HL-60 (cell line): ENCODE results near the gene TMBIM6.

Experiments
- DNase-seq, 2 experiments: peaks; one replicate each; pipeline ENCODE4 v3.0.0-alpha.2; 2010 to 2020; ENCODE audit warnings: low read depth in 1 of 2, low spot score in 1 of 2
- H3K27ac ChIP-seq: fragments of 250-450 bp; sonication (Bioruptor Pico); replicated peaks from 2 replicates; pipeline ENCODE4 v1.5.1; 2020; ENCODE audit warnings: mild to moderate bottlenecking, moderate library complexity
- H3K27me3 ChIP-seq: fragments of 250-450 bp; sonication (Bioruptor Pico); 2 replicates; pipeline ENCODE4 v1.5.1; 2021; ENCODE audit warnings: mild to moderate bottlenecking, moderate library complexity; ENCODE audit not compliant: insufficient read depth, poor library complexity, severe bottlenecking
- H3K4me3 ChIP-seq: replicated peaks from 2 replicates; pipeline ENCODE4 v1.5.1; 2011; ENCODE audit warnings: mild to moderate bottlenecking, control low read depth, low read length; ENCODE audit not compliant: insufficient read depth
- GABPA ChIP-seq: IDR thresholded peaks from 2 replicates; pipeline ENCODE4 v1.6.1; 2012; ENCODE audit warnings: low read depth
- POLR2AphosphoS5 ChIP-seq: IDR thresholded peaks from 2 replicates; pipeline ENCODE4 v1.6.1; 2012; ENCODE audit warnings: low read depth
- SPI1 ChIP-seq: IDR thresholded peaks from 2 replicates; pipeline ENCODE4 v1.6.1; 2012; ENCODE audit warnings: low read depth, mild to moderate bottlenecking, borderline replicate concordance
- TF ChIP-seq, protein P1 (sequence below): IDR thresholded peaks from 2 replicates; pipeline ENCODE4 v1.6.1; 2012; ENCODE audit warnings: low read depth; ENCODE audit not compliant: insufficient replicate concordance
- TF ChIP-seq, protein P2 (sequence below): IDR thresholded peaks from one replicate; pipeline ENCODE4 v1.5.1; 2011; ENCODE audit warnings: low read length, control low read depth, inconsistent platforms; ENCODE audit not compliant: insufficient read depth

TMBIM6 gene

DNA sequence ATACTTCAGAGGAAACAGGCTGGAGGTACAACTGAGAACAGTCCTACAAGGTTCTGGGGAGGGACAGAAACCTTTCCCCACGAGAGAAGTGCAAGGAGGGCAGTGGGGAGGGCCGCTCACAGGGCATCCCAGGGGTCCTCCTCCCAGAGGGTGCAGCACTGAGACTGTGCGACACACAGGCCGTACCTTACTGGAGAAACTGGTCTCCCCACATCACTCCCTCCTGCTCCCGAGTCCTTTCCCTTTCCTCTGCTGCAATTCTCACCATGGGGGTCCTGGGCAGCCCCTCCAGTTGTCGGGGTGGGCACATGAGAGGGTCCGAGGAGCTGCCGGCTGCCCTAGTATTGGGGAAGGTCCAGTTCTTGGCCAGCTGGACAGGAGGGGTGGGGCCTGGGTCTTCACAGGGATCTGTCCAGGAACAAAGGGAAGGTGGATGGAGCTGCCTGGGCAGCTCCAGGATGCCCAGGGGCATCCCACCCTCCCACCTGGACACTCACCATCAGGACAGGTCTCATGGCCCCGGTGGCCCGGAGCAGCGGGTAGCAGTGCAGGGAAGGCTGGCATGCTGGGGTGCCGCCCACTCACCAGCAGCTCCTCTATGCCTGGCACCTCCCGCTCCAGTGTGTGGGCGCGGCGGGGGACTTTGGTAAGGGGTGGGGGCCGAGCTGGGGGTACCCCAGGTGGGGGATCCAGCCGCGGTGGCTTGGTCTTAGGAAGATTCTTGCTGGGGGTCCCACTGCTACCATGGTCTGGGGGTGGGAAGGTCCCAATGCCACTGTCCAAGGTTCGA lies 51.0 kb downstream of the TMBIM6 start:
- no peaks in the 10 kb centered on the region for H3K27me3 ChIP-seq
- H3K27ac ChIP-seq, result no peak overlapping the region
- DNase-seq, result no peak
- no peak overlapping the region for H3K4me3 ChIP-seq
- no peak for TF ChIP-seq POLR2AphosphoS5

GRCh38 chr12:49792976-49793580 lies 51.7 kb downstream of the TMBIM6 start:
- DNase-seq, result no peak
- TF ChIP-seq, protein P1, sequence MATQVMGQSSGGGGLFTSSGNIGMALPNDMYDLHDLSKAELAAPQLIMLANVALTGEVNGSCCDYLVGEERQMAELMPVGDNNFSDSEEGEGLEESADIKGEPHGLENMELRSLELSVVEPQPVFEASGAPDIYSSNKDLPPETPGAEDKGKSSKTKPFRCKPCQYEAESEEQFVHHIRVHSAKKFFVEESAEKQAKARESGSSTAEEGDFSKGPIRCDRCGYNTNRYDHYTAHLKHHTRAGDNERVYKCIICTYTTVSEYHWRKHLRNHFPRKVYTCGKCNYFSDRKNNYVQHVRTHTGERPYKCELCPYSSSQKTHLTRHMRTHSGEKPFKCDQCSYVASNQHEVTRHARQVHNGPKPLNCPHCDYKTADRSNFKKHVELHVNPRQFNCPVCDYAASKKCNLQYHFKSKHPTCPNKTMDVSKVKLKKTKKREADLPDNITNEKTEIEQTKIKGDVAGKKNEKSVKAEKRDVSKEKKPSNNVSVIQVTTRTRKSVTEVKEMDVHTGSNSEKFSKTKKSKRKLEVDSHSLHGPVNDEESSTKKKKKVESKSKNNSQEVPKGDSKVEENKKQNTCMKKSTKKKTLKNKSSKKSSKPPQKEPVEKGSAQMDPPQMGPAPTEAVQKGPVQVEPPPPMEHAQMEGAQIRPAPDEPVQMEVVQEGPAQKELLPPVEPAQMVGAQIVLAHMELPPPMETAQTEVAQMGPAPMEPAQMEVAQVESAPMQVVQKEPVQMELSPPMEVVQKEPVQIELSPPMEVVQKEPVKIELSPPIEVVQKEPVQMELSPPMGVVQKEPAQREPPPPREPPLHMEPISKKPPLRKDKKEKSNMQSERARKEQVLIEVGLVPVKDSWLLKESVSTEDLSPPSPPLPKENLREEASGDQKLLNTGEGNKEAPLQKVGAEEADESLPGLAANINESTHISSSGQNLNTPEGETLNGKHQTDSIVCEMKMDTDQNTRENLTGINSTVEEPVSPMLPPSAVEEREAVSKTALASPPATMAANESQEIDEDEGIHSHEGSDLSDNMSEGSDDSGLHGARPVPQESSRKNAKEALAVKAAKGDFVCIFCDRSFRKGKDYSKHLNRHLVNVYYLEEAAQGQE, result no peak
- TF ChIP-seq SPI1 (no peak), GABPA (no peak)
- TF ChIP-seq, protein P2, sequence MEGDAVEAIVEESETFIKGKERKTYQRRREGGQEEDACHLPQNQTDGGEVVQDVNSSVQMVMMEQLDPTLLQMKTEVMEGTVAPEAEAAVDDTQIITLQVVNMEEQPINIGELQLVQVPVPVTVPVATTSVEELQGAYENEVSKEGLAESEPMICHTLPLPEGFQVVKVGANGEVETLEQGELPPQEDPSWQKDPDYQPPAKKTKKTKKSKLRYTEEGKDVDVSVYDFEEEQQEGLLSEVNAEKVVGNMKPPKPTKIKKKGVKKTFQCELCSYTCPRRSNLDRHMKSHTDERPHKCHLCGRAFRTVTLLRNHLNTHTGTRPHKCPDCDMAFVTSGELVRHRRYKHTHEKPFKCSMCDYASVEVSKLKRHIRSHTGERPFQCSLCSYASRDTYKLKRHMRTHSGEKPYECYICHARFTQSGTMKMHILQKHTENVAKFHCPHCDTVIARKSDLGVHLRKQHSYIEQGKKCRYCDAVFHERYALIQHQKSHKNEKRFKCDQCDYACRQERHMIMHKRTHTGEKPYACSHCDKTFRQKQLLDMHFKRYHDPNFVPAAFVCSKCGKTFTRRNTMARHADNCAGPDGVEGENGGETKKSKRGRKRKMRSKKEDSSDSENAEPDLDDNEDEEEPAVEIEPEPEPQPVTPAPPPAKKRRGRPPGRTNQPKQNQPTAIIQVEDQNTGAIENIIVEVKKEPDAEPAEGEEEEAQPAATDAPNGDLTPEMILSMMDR, result no peak

DNA sequence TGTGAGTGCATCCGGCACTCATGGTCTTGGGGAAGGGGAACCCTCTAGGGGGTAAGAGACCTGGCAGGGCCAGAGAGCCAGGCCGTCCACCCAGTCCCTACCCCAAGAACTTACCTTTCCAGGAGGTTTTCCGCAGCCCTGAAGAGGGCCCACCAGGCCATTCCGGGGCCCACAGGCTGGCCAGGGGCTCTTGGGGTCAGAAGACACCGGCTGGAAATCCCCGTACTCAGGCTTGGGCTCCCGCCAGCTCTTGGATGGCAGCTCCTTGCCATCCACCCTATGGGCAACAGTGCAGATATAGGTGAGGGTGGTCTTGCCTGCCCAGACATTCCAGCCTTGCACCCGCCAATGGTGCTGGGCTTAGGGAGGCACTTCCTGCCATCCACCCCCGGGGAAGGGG lies 52.3 kb downstream of the TMBIM6 start:
- TF ChIP-seq, protein P1, result no peak
- TF ChIP-seq SPI1 (no peak), GABPA (no peak), POLR2AphosphoS5 (no peak)
- TF ChIP-seq, protein P2, result no peak
- no peak for DNase-seq
- Histone ChIP-seq H3K4me3 (no peak overlapping the region), H3K27ac (no peak overlapping the region), H3K27me3 (no peaks in the 10 kb centered on the region)

More at GRCh38 chr12:49792976-49793580, 51.7 kb downstream of the TMBIM6 start:
- Histone ChIP-seq H3K4me3 (no peak overlapping the region), H3K27ac (no peak overlapping the region), H3K27me3 (no peaks in the 10 kb centered on the region)

- Histone ChIP-seq H3K27ac (no peak overlapping the region), H3K4me3 (no peak overlapping the region), H3K27me3 (no peaks in the 10 kb centered on the region)
- no peak for TF ChIP-seq GABPA
- TF ChIP-seq POLR2AphosphoS5, result no peak
- no peak for TF ChIP-seq SPI1
- TF ChIP-seq, protein P1, result no peak
- TF ChIP-seq, protein P2, result no peak
- no peak for DNase-seq
Observed at GRCh38 chr12:49794021-49794420, 52.7 kb downstream of the TMBIM6 start.
